PC-9 (cell line): ENCODE data around the gene COL6A1. TPM values are rescaled to one million over a fixed set of nuclear protein-coding genes. Genes with fewer than 3 reads are reported as not detected.

Experiments used
- BruUV-seq: library from RNA; stranded (reverse); fragments of 400-500 nt; replicated peaks from 2 replicates; lab custom pipeline; 2021; lab: Mats Ljungman, UMichigan
- CTCF ChIA-PET: fragments of 300-600 bp; sonication (Branson Sonifier 250); formaldehyde crosslinking; loops from one replicate; lab custom pipeline; 2022; ENCODE audit warnings: antibody characterized with exemption; lab: Charles Lee
- POLR2A ChIA-PET: fragments of 300-600 bp; sonication (Branson Sonifier 250); formaldehyde crosslinking; loops from one replicate; lab custom pipeline; 2022; ENCODE audit warnings: antibody characterized with exemption; ENCODE audit not compliant: unreplicated experiment; lab: Charles Lee
- DNase-seq, 2 experiments: peaks; one replicate each; pipeline versions ENCODE4 v3.0.0 to v3.0.0-alpha.2; 2015 to 2022; ENCODE audit warnings: mixed read lengths in 1 of 2
- H2AFZ ChIP-seq: fragments of 200-600 bp; sonication (generic); 2 replicates; pipeline ENCODE4 v1.8.1; 2017; ENCODE audit warnings: antibody characterized with exemption
- H3F3A ChIP-seq: fragments of 200-600 bp; sonication (generic); 2 replicates; pipeline ENCODE4 v1.8.1; 2017; ENCODE audit warnings: antibody characterized with exemption, mild to moderate bottlenecking, low read depth; ENCODE audit not compliant: insufficient read depth
- H3K27ac ChIP-seq: fragments of 200-600 bp; sonication (generic); 2 replicates; pipeline ENCODE4 v1.6.1; 2016; ENCODE audit warnings: mixed run types
- H3K27me3 ChIP-seq: fragments of 200-600 bp; sonication (generic); 2 replicates; pipeline ENCODE4 v1.6.1; 2016; ENCODE audit warnings: low read depth, mixed run types; ENCODE audit not compliant: insufficient read depth
- H3K36me3 ChIP-seq: fragments of 200-600 bp; sonication (generic); 2 replicates; pipeline ENCODE4 v1.6.1; 2016; ENCODE audit warnings: low read depth, mixed run types
- H3K4me1 ChIP-seq: fragments of 200-600 bp; sonication (generic); replicated peaks from 2 replicates; pipeline ENCODE4 v1.6.1; 2016; ENCODE audit warnings: mixed run types; ENCODE audit not compliant: insufficient read depth
- H3K4me2 ChIP-seq: fragments of 200-600 bp; sonication (generic); 2 replicates; pipeline ENCODE4 v1.6.1; 2017; ENCODE audit warnings: mixed run types
- H3K4me3 ChIP-seq: fragments of 200-600 bp; sonication (generic); 2 replicates; pipeline ENCODE4 v1.6.1; 2016; ENCODE audit warnings: mixed run types
- H3K79me2 ChIP-seq: fragments of 200-600 bp; sonication (generic); 2 replicates; pipeline ENCODE4 v1.6.1; 2017; ENCODE audit warnings: low read depth, mixed run types
- H3K9me2 ChIP-seq: fragments of 200-600 bp; sonication (generic); 2 replicates; pipeline ENCODE4 v1.8.1; 2017; ENCODE audit warnings: mild to moderate bottlenecking; ENCODE audit not compliant: insufficient read depth
- H3K9me3 ChIP-seq: fragments of 200-600 bp; sonication (generic); 2 replicates; pipeline ENCODE4 v1.8.1; 2016; ENCODE audit warnings: low read depth; ENCODE audit not compliant: insufficient read depth
- H4K20me1 ChIP-seq: fragments of 200-600 bp; sonication (generic); 2 replicates; pipeline ENCODE4 v1.8.1; 2017; ENCODE audit not compliant: insufficient read depth
- CTCF ChIP-seq: fragments of 200-600 bp; sonication (generic); conservative IDR thresholded peaks from 2 replicates; pipeline ENCODE4 v1.6.1; 2017; ENCODE audit warnings: mixed run types, antibody characterized with exemption, mild to moderate bottlenecking, moderate library complexity
- EZH2 ChIP-seq: fragments of 200-600 bp; sonication (generic); IDR thresholded peaks from 2 replicates; pipeline ENCODE4 v1.8.0; 2017; ENCODE audit warnings: antibody characterized with exemption, low read depth
- intact Hi-C: fragments of 100-400 bp; cut with micrococcal nuclease; formaldehyde crosslinking; loops from one replicate; pipeline ENCODE4 v1.10.0; 2022; ENCODE audit not compliant: unreplicated experiment
- total RNA-seq: library from RNA; stranded (reverse); gene quantifications from 2 replicates; pipeline ENCODE4 v1.2.3, GENCODE V29; 2021

Gene COL6A1
- total RNA-seq, 1 experiment from 2014 or later = 43.1 TPM

DNA sequence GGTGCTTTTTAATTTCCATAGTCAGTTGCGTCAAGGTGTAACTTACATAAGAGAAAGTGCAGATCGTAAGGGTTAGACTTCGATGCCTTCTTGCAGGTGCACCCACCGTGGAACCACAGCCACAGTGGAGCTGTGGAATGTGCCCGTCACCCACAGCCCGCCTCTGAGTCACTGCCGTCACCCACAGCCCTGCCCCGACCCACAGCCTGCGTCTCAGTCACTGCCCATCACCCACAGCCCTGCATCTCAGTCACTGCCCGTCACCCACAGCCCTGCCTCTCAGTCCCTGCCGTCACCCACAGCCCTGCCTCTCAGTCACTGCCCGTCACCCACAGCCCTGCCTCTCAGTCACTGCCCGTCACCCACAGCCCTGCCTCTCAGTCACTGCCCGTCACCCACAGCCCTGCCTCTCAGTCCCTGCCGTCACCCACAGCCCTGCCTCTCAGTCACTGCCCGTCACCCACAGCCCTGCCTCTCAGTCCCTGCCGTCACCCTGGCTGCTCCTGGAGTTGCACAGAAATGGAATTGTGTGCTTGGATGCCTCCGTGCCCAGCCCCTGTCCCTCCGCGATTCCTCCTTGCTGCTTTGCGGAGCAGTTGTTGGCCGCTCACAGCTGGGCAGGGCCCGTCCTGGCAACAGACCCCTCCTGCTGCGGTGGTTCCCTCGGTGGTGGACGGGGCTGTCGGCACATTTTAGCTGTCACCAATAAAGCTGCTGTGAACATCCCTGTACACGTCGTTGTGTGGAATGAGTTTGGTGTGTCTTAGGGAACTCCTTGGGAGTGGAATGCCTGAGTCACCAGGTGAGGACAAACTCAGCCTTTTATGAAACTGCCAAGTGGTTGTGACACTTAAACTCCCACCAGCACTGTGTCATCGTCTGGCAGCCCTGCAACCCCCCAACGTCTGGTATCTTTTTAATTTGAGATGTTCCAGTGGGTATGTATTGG lies 71.4 kb downstream of the COL6A1 start:
- H3K4me1 ChIP-seq = peaks cover 41% of the 10 kb centered on the region
- POLR2A ChIA-PET = no interaction called here

GRCh38 chr21:46054031-46054430 lies 72.5 kb downstream of the COL6A1 start:
- H3K9me2 ChIP-seq = no peaks in the 10 kb centered on the region
- intact Hi-C loops = no loop called here
- peak overlapping the region; percentile 71 for H3K27ac ChIP-seq
- peaks cover 35% of the 10 kb centered on the region for H3K4me1 ChIP-seq
- peaks cover 19% of the 10 kb centered on the region; the same call in 1 of the 2 replicates for H3F3A ChIP-seq
- TF ChIP-seq EZH2 = no peak
- no peak for TF ChIP-seq CTCF
- H2AFZ ChIP-seq = no peak overlapping the region
- ChIA-PET POLR2A (interaction anchor here (0.7 kb wide), 1 partner anchor 63 kb away, joined by 3 read pairs; no protein-coding TSS in a partner anchor), CTCF (no interaction called here)
- no peaks in the 10 kb centered on the region for H3K9me3 ChIP-seq
- no peaks in the 10 kb centered on the region for H3K27me3 ChIP-seq
- no peak overlapping the region for H3K4me3 ChIP-seq
- no peaks in the 10 kb centered on the region for H3K36me3 ChIP-seq
- H4K20me1 ChIP-seq = no peaks in the 10 kb centered on the region
- no peak for DNase-seq
- H3K79me2 ChIP-seq = no peaks in the 10 kb centered on the region
- H3K4me2 ChIP-seq = peak overlapping the region; percentile 69
- no TSS peak for BruUV-seq

More for the DNA sequence above, 71.4 kb downstream of the COL6A1 start:
- Histone ChIP-seq H3K27ac (peak overlapping the region; percentile 71), H3K27me3 (no peaks in the 10 kb centered on the region), H3K4me2 (peak overlapping the region; percentile 69), H3K36me3 (no peaks in the 10 kb centered on the region), H3K4me3 (peak overlapping the region; percentile 25; the same call in 1 of the 2 replicates), H3K9me3 (no peaks in the 10 kb centered on the region), H3K9me2 (no peaks in the 10 kb centered on the region), H4K20me1 (no peaks in the 10 kb centered on the region), H3K79me2 (no peaks in the 10 kb centered on the region), H2AFZ (no peak overlapping the region), H3F3A (peaks cover 23% of the 10 kb centered on the region; the same call in 1 of the 2 replicates)
- intact Hi-C loops = no loop called here
- TF ChIP-seq EZH2 (no peak), CTCF (no peak)
- CTCF ChIA-PET = no interaction called here
- DNase-seq = peak; percentile 24 to 77
- no TSS peak for BruUV-seq

DNA sequence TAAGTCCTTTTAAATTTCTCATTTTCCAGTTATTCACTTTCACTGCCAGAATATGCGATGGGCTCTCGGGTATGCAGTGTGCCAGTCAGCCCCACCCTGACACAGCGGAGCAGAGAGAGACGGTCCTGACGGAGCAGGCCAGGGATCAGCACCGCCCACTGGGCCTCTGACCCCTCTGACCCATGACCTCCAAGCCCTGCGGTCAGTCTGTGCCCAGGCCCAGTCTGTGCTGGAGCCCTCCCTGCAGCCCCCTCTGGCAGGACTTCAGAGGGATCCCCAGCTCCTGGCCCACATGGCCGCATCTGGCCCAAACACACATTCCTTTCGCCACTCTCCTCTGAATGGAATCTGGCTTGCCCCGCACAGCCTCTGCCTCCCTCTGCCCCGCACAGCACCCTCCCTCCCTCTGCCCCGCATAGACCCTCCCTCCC lies 72.9 kb downstream of the COL6A1 start:
- no peak overlapping the region for H2AFZ ChIP-seq
- DNase-seq = no peak
- no peaks in the 10 kb centered on the region for H3K9me3 ChIP-seq
- ChIA-PET CTCF (no interaction called here), POLR2A (no interaction called here)
- intact Hi-C loops = no loop called here
- no peak overlapping the region for H3K4me3 ChIP-seq
- BruUV-seq = no TSS peak
- no peaks in the 10 kb centered on the region for H3K79me2 ChIP-seq
- TF ChIP-seq CTCF (no peak), EZH2 (no peak)
- H3K4me1 ChIP-seq = peaks cover 32% of the 10 kb centered on the region
- no peaks in the 10 kb centered on the region for H3K36me3 ChIP-seq
- peaks cover 15% of the 10 kb centered on the region; the same call in 1 of the 2 replicates for H3F3A ChIP-seq
- H3K9me2 ChIP-seq = no peaks in the 10 kb centered on the region
- no peaks in the 10 kb centered on the region for H3K27me3 ChIP-seq
- H3K27ac ChIP-seq = peak overlapping the region; percentile 71
- peak overlapping the region; percentile 69; the same call in 1 of the 2 replicates for H3K4me2 ChIP-seq
- no peaks in the 10 kb centered on the region for H4K20me1 ChIP-seq

Other genes with a start within 250 kb of the COL6A1 start
- 22.0 and 25.7 TPM in 2 replicates for gene COL6A2, start 116.3 kb downstream of the COL6A1 start, total RNA-seq
- 5.9 and 7.1 TPM in 2 replicates for gene FTCD, start 173.8 kb downstream of the COL6A1 start, total RNA-seq
- 31.8 and 32.7 TPM in 2 replicates for gene SPATC1L, start 202.7 kb downstream of the COL6A1 start, total RNA-seq
- 69.0 and 92.3 TPM in 2 replicates for gene LSS, start 247.0 kb downstream of the COL6A1 start, total RNA-seq